Smooth muscle cell (in vitro differentiated cells): ENCODE data around the gene GBA2. TPM values are rescaled to one million over a fixed set of nuclear protein-coding genes. Genes with fewer than 3 reads are reported as not detected.

ENCODE experiments used
- DNase-seq: peaks from one replicate; lab custom pipeline; 2025; ENCODE audit not compliant: unreplicated experiment; lab: John Stamatoyannopoulos, UW
- H2AFZ ChIP-seq: fragments of 200-600 bp; sonication (generic); 2 replicates; pipeline ENCODE4 v1.6.0; 2016; ENCODE audit warnings: antibody characterized with exemption, low read depth, mild to moderate bottlenecking
- H3F3A ChIP-seq: fragments of 200-600 bp; sonication (generic); 2 replicates; pipeline ENCODE4 v1.6.0; 2017; ENCODE audit warnings: antibody characterized with exemption, low read depth
- H3K27ac ChIP-seq: fragments of 200-600 bp; sonication (generic); 2 replicates; pipeline ENCODE4 v1.5.1; 2016; ENCODE audit warnings: low read depth, mild to moderate bottlenecking
- H3K27me3 ChIP-seq: fragments of 200-600 bp; sonication (generic); 2 replicates; pipeline ENCODE4 v1.6.1; 2016; ENCODE audit warnings: low read depth, mild to moderate bottlenecking
- H3K36me3 ChIP-seq: fragments of 200-600 bp; sonication (generic); 2 replicates; pipeline ENCODE4 v1.5.1; 2016; ENCODE audit warnings: low read depth
- H3K4me1 ChIP-seq: fragments of 200-600 bp; sonication (generic); 2 replicates; pipeline ENCODE4 v1.5.1; 2016; ENCODE audit warnings: low read depth
- H3K4me2 ChIP-seq: fragments of 200-600 bp; sonication (generic); 2 replicates; pipeline ENCODE4 v1.6.0; 2016; ENCODE audit warnings: mild to moderate bottlenecking
- H3K4me3 ChIP-seq: fragments of 200-600 bp; sonication (generic); 2 replicates; pipeline ENCODE4 v1.5.1; 2016; ENCODE audit warnings: mild to moderate bottlenecking
- H3K79me2 ChIP-seq: fragments of 200-600 bp; sonication (generic); 2 replicates; pipeline ENCODE4 v1.6.0; 2016; ENCODE audit warnings: low read depth, mild to moderate bottlenecking
- H3K9ac ChIP-seq: fragments of 200-600 bp; sonication (generic); 2 replicates; pipeline ENCODE4 v1.6.0; 2016; ENCODE audit warnings: low read depth
- H3K9me3 ChIP-seq: fragments of 200-600 bp; sonication (generic); replicated peaks from 2 replicates; pipeline ENCODE4 v1.5.1; 2016; ENCODE audit warnings: low read depth
- H4K20me1 ChIP-seq: fragments of 200-600 bp; sonication (generic); 2 replicates; pipeline ENCODE4 v1.6.0; 2016; ENCODE audit warnings: low read depth
- WGBS: methylation state at CpG from one replicate; pipeline ENCODE4 v1.1.7; 2016; ENCODE audit warnings: low lambda C conversion rate; 5-methylcytosine and 5-hydroxymethylcytosine counted together
- polyA plus RNA-seq: library from polyadenylated mRNA; unstranded; fragments of >200 nt; fragmentation: Nextera tagmentation; extraction: Ambion mirVana; gene quantifications from 2 replicates; pipeline ENCODE4 v1.2.1, GENCODE V29; 2016
- total RNA-seq: library from RNA; depleted of rRNA; stranded (reverse); fragments of >200 nt; gene quantifications from 2 replicates; pipeline ENCODE4 v1.2.3, GENCODE V29; 2014
- TF ChIP-seq, protein P1 (sequence below): fragments of 200-600 bp; sonication (generic); IDR thresholded peaks from 2 replicates; pipeline ENCODE4 v1.5.1; 2017; ENCODE audit warnings: borderline replicate concordance, mild to moderate bottlenecking, antibody characterized with exemption; ENCODE audit not compliant: insufficient read depth, poor library complexity, severe bottlenecking

GBA2 gene
- total and polyA plus RNA-seq, 2 experiments from 2014 or later: 35.3 to 37.8 TPM

- Histone ChIP-seq H2AFZ (no peak overlapping the region), H3K27me3 (peaks cover 6% of the 10 kb centered on the region), H3F3A (no peaks in the 10 kb centered on the region), H3K27ac (no peak overlapping the region), H3K4me3 (peak overlapping the region; percentile 55), H3K9me3 (no peaks in the 10 kb centered on the region), H3K9ac (peak overlapping the region; percentile 64), H3K4me2 (peak overlapping the region; percentile 86), H3K79me2 (no peaks in the 10 kb centered on the region), H3K36me3 (peaks cover under 1% of the 10 kb centered on the region), H3K4me1 (no peaks in the 10 kb centered on the region), H4K20me1 (no peaks in the 10 kb centered on the region)
- DNase-seq: no peak
- 25% methylated on average over 29 of the region's 48 CpGs for WGBS
- TF ChIP-seq, protein P1, sequence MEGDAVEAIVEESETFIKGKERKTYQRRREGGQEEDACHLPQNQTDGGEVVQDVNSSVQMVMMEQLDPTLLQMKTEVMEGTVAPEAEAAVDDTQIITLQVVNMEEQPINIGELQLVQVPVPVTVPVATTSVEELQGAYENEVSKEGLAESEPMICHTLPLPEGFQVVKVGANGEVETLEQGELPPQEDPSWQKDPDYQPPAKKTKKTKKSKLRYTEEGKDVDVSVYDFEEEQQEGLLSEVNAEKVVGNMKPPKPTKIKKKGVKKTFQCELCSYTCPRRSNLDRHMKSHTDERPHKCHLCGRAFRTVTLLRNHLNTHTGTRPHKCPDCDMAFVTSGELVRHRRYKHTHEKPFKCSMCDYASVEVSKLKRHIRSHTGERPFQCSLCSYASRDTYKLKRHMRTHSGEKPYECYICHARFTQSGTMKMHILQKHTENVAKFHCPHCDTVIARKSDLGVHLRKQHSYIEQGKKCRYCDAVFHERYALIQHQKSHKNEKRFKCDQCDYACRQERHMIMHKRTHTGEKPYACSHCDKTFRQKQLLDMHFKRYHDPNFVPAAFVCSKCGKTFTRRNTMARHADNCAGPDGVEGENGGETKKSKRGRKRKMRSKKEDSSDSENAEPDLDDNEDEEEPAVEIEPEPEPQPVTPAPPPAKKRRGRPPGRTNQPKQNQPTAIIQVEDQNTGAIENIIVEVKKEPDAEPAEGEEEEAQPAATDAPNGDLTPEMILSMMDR: peak; percentile 36
These were observed 7.5 kb upstream of the GBA2 start for GRCh38 chr9:35756275-35757225.

GRCh38 chr9:35755071-35755470 is 6.0 kb upstream of the GBA2 start:
- TF ChIP-seq, protein P1: no peak
- Histone ChIP-seq H3K36me3 (peaks cover 4% of the 10 kb centered on the region), H3K4me1 (no peaks in the 10 kb centered on the region), H3K4me2 (no peak overlapping the region), H4K20me1 (no peaks in the 10 kb centered on the region), H3F3A (no peaks in the 10 kb centered on the region), H3K9ac (no peak overlapping the region), H3K27ac (no peak overlapping the region), H3K9me3 (no peaks in the 10 kb centered on the region), H3K79me2 (peaks cover 4% of the 10 kb centered on the region), H3K4me3 (no peak overlapping the region), H3K27me3 (peaks cover 6% of the 10 kb centered on the region), H2AFZ (no peak overlapping the region)
- no peak for DNase-seq
- 86% methylated on average over 4 of the region's 4 CpGs for WGBS

- Histone ChIP-seq H3K27me3 (peaks cover 6% of the 10 kb centered on the region), H3K27ac (no peak within 1 kb of the TSS), H3K9ac (no peak within 1 kb of the TSS), H4K20me1 (no peaks in the 10 kb centered on the region), H3K4me3 (no peak within 1 kb of the TSS), H3F3A (no peaks in the 10 kb centered on the region), H3K4me2 (no peak within 1 kb of the TSS), H2AFZ (no peak within 1 kb of the TSS), H3K9me3 (no peaks in the 10 kb centered on the region), H3K79me2 (peaks cover 10% of the 10 kb centered on the region), H3K36me3 (peaks cover 4% of the 10 kb centered on the region), H3K4me1 (no peaks in the 10 kb centered on the region)
- DNase-seq: no peak
- WGBS: 67% methylated on average over 3 of the region's 3 CpGs
- TF ChIP-seq, protein P1: no peak
These were observed 5.2 kb upstream of the GBA2 start, which contains the start of gene MSMP for GRCh38 chr9:35754264-35754663. Gene MSMP (minus strand): TSS chr9:35754276. CDS start chr9:35754129, 147 bp downstream.
